Measurements from ENCODE around the gene FSIP1. TPM values are rescaled to one million over a fixed set of nuclear protein-coding genes. Genes with fewer than 3 reads are reported as not detected.

Gene FSIP1
- total RNA-seq, 1 experiment from 2014 or later: 0.61 TPM

DNA sequence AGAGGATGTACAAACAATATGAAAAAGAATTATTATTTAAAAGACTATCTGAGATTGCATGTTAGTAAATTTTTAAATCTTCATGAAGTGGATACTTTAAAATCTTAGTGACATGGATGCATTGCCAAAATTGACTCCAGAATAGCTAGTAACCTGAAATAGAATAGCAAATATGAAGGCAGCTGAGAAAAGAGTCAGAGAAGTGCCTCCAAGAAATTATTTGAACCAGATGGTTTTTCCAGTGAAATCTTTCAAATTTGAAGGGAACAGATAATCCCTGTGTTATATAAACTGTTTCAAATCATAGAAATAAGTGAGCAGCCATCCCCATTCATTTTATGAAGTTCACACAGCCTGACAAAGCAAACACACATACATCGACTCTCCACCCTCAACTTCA lies 29.6 kb downstream of the FSIP1 start (continued):
- TF ChIP-seq, protein P1, sequence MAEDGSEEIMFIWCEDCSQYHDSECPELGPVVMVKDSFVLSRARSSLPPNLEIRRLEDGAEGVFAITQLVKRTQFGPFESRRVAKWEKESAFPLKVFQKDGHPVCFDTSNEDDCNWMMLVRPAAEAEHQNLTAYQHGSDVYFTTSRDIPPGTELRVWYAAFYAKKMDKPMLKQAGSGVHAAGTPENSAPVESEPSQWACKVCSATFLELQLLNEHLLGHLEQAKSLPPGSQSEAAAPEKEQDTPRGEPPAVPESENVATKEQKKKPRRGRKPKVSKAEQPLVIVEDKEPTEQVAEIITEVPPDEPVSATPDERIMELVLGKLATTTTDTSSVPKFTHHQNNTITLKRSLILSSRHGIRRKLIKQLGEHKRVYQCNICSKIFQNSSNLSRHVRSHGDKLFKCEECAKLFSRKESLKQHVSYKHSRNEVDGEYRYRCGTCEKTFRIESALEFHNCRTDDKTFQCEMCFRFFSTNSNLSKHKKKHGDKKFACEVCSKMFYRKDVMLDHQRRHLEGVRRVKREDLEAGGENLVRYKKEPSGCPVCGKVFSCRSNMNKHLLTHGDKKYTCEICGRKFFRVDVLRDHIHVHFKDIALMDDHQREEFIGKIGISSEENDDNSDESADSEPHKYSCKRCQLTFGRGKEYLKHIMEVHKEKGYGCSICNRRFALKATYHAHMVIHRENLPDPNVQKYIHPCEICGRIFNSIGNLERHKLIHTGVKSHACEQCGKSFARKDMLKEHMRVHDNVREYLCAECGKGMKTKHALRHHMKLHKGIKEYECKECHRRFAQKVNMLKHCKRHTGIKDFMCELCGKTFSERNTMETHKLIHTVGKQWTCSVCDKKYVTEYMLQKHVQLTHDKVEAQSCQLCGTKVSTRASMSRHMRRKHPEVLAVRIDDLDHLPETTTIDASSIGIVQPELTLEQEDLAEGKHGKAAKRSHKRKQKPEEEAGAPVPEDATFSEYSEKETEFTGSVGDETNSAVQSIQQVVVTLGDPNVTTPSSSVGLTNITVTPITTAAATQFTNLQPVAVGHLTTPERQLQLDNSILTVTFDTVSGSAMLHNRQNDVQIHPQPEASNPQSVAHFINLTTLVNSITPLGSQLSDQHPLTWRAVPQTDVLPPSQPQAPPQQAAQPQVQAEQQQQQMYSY (CRISPR knock-in tag; IDR thresholded peaks at IDR 0.05): no peak
- no peak for TF ChIP-seq NR1H2 (CRISPR knock-in tag; IDR thresholded peaks at IDR 0.05)

DNA sequence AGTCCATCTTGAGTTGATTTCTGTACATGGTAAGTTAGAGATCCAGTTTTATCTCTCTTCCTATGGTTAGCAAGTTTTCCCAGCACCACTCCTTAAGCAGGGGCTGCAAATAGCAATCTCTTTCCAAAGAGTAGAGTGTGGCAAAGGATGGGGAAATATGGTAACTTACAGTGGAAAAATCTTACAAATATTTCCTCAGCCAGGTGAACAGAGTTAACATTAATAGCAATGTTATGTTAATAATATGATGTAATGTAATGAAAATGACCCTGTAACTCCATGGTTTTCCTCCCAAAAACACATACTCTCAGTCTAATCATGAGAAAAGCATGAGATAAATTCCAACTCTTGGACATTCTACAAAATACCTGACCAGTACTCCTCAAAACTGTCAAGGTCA lies 30.4 kb downstream of the FSIP1 start:
- H3K4me3 Mint-ChIP-seq: no peak overlapping the region
- peaks cover 9% of the 10 kb centered on the region for H3K9me3 Mint-ChIP-seq
- no peaks in the 10 kb centered on the region for H3K4me1 Mint-ChIP-seq
- no peak for DNase-seq (ENCODE audit: low spot score)
- no peaks in the 10 kb centered on the region for H3K27me3 Mint-ChIP-seq (ENCODE audit: low read depth)
- no peak overlapping the region for H3K27ac Mint-ChIP-seq
- CTCF ChIA-PET: no interaction called here
- no peaks in the 10 kb centered on the region for H3K36me3 Mint-ChIP-seq
- ATAC-seq: no peak
- POLR2A ChIA-PET: no interaction called here
- TF ChIP-seq, protein P2, sequence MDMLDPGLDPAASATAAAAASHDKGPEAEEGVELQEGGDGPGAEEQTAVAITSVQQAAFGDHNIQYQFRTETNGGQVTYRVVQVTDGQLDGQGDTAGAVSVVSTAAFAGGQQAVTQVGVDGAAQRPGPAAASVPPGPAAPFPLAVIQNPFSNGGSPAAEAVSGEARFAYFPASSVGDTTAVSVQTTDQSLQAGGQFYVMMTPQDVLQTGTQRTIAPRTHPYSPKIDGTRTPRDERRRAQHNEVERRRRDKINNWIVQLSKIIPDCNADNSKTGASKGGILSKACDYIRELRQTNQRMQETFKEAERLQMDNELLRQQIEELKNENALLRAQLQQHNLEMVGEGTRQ (CRISPR knock-in tag; IDR thresholded peaks at IDR 0.05): no peak
- TF ChIP-seq, protein P3, sequence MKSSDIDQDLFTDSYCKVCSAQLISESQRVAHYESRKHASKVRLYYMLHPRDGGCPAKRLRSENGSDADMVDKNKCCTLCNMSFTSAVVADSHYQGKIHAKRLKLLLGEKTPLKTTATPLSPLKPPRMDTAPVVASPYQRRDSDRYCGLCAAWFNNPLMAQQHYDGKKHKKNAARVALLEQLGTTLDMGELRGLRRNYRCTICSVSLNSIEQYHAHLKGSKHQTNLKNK (CRISPR knock-in tag; IDR thresholded peaks at IDR 0.05): no peak
- TF ChIP-seq, protein P4, sequence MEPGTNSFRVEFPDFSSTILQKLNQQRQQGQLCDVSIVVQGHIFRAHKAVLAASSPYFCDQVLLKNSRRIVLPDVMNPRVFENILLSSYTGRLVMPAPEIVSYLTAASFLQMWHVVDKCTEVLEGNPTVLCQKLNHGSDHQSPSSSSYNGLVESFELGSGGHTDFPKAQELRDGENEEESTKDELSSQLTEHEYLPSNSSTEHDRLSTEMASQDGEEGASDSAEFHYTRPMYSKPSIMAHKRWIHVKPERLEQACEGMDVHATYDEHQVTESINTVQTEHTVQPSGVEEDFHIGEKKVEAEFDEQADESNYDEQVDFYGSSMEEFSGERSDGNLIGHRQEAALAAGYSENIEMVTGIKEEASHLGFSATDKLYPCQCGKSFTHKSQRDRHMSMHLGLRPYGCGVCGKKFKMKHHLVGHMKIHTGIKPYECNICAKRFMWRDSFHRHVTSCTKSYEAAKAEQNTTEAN (CRISPR knock-in tag; IDR thresholded peaks at IDR 0.05): no peak
- TF ChIP-seq, protein P5, sequence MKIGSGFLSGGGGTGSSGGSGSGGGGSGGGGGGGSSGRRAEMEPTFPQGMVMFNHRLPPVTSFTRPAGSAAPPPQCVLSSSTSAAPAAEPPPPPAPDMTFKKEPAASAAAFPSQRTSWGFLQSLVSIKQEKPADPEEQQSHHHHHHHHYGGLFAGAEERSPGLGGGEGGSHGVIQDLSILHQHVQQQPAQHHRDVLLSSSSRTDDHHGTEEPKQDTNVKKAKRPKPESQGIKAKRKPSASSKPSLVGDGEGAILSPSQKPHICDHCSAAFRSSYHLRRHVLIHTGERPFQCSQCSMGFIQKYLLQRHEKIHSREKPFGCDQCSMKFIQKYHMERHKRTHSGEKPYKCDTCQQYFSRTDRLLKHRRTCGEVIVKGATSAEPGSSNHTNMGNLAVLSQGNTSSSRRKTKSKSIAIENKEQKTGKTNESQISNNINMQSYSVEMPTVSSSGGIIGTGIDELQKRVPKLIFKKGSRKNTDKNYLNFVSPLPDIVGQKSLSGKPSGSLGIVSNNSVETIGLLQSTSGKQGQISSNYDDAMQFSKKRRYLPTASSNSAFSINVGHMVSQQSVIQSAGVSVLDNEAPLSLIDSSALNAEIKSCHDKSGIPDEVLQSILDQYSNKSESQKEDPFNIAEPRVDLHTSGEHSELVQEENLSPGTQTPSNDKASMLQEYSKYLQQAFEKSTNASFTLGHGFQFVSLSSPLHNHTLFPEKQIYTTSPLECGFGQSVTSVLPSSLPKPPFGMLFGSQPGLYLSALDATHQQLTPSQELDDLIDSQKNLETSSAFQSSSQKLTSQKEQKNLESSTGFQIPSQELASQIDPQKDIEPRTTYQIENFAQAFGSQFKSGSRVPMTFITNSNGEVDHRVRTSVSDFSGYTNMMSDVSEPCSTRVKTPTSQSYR (CRISPR knock-in tag; IDR thresholded peaks at IDR 0.05): no peak
- TF ChIP-seq, protein P6, sequence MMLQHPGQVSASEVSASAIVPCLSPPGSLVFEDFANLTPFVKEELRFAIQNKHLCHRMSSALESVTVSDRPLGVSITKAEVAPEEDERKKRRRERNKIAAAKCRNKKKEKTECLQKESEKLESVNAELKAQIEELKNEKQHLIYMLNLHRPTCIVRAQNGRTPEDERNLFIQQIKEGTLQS (CRISPR knock-in tag; conservative IDR thresholded peaks at IDR 0.05): no peak
- TF ChIP-seq SMAD3 (CRISPR knock-in tag; IDR thresholded peaks at IDR 0.05; ENCODE audit: borderline replicate concordance) (no peak), SP1 (CRISPR knock-in tag; conservative IDR thresholded peaks at IDR 0.05) (no peak), ZNF396 (CRISPR knock-in tag; IDR thresholded peaks at IDR 0.05; ENCODE audit: borderline replicate concordance) (no peak), IRF2 (CRISPR knock-in tag; IDR thresholded peaks at IDR 0.05; ENCODE audit: borderline replicate concordance, low read depth) (no peak), SOX15 (CRISPR knock-in tag; IDR thresholded peaks at IDR 0.05) (no peak), CREM (CRISPR knock-in tag; IDR thresholded peaks at IDR 0.05) (no peak), MXD4 (CRISPR knock-in tag; IDR thresholded peaks at IDR 0.05; ENCODE audit: borderline replicate concordance) (no peak)
- TF ChIP-seq, protein P7, sequence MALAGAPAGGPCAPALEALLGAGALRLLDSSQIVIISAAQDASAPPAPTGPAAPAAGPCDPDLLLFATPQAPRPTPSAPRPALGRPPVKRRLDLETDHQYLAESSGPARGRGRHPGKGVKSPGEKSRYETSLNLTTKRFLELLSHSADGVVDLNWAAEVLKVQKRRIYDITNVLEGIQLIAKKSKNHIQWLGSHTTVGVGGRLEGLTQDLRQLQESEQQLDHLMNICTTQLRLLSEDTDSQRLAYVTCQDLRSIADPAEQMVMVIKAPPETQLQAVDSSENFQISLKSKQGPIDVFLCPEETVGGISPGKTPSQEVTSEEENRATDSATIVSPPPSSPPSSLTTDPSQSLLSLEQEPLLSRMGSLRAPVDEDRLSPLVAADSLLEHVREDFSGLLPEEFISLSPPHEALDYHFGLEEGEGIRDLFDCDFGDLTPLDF (CRISPR knock-in tag; IDR thresholded peaks at IDR 0.05): no peak
